HepG2 (cell line): Measurements from ENCODE around the gene SPPL3. TPM values are rescaled to one million over a fixed set of nuclear protein-coding genes. Genes with fewer than 3 reads are reported as not detected.

ENCODE experiments used
- ATAC-seq: fragments of 200-7000 bp; cut with Tn5 transposase; 3 replicates; pipeline ENCODE4 v1.9.1; 2020; ENCODE audit warnings: mild to moderate bottlenecking, moderate library complexity
- BruUV-seq: library from RNA; stranded (reverse); fragments of 400-500 nt; replicated peaks from 2 replicates; lab custom pipeline; 2021; lab: Mats Ljungman, UMichigan
- CTCF ChIA-PET: fragments of 300-600 bp; formaldehyde crosslinking; extraction: SDS; loops from one replicate; lab custom pipeline; 2021; ENCODE audit warnings: low total read pairs, inconsistent platforms, low intra/inter-chr PET ratio; lab: Yijun Ruan, JAX
- POLR2A ChIA-PET: fragments of 350-600 bp; sonication (Branson Sonifier 250); formaldehyde crosslinking; loops from one replicate; lab custom pipeline; 2020; ENCODE audit warnings: antibody characterized with exemption, inconsistent platforms; lab: Yijun Ruan, JAX
- DNase-seq: peaks from one replicate; pipeline ENCODE4 v3.0.0-alpha.2; 2015; ENCODE audit warnings: low spot score
- FAIRE-seq: peaks from 3 replicates; lab custom pipeline; 2011; peaks lifted over from hg19 to GRCh38; lab: Jason Lieb, UNC
- H2AFZ ChIP-seq: one replicate; pipeline ENCODE4 v1.6.1; 2011; ENCODE audit warnings: low read length, inconsistent platforms
- H3K27ac ChIP-seq: fragments of 300-600 bp; 3 replicates; pipeline ENCODE4 v1.8.0; 2011; ENCODE audit warnings: mixed run types, mild to moderate bottlenecking, mixed read lengths, low read length, inconsistent platforms; ENCODE audit not compliant: insufficient read depth; ENCODE audit errors: extremely low read length
- H3K27me3 ChIP-seq, 2 experiments: fragments of 200-600 bp in 1 of 2; 2 replicates in 1 of 2; 3 replicates in 1 of 2; pipeline versions ENCODE4 v1.6.0 to v1.8.0; 2011; ENCODE audit warnings: low read length in 2 of 2, mild to moderate bottlenecking in 2 of 2, moderate library complexity in 2 of 2, inconsistent platforms in 1 of 2; ENCODE audit not compliant: insufficient read depth in 2 of 2, control insufficient read depth in 1 of 2
- H3K36me3 ChIP-seq, 2 experiments: fragments of 200-600 bp in 1 of 2; replicated peaks in 1 of 2; 2 replicates in 1 of 2; 3 replicates in 1 of 2; pipeline versions ENCODE4 v1.5.1 to v1.8.0; 2011; ENCODE audit warnings: low read length in 2 of 2, inconsistent platforms in 1 of 2; ENCODE audit not compliant: insufficient read depth in 2 of 2, control insufficient read depth in 1 of 2
- H3K4me1 ChIP-seq: 2 replicates; pipeline ENCODE4 v1.5.1; 2012; ENCODE audit warnings: low read length, inconsistent platforms; ENCODE audit not compliant: insufficient read depth
- H3K4me2 ChIP-seq: 2 replicates; pipeline ENCODE4 v1.6.0; 2011; ENCODE audit warnings: low read depth, low read length, inconsistent platforms
- H3K4me3 ChIP-seq, 3 experiments: fragments of 200-600 bp in 1 of 3; sonication (generic), shearing (Covaris generic) in 1 of 3; replicated peaks in 1 of 3; 2 replicates each; pipeline ENCODE4 v1.5.1; 2011 to 2016; ENCODE audit warnings: low read length in 3 of 3, inconsistent platforms in 2 of 3, low read depth in 2 of 3, mild to moderate bottlenecking in 2 of 3, control low read depth in 1 of 3, mixed read lengths in 1 of 3; ENCODE audit not compliant: insufficient read depth in 1 of 3
- H3K79me2 ChIP-seq: one replicate; pipeline ENCODE4 v1.6.1; 2011; ENCODE audit warnings: low read length, inconsistent platforms; ENCODE audit not compliant: insufficient read depth
- H3K9ac ChIP-seq: 2 replicates; pipeline ENCODE4 v1.6.0; 2011; ENCODE audit warnings: mild to moderate bottlenecking, low read depth, low read length, inconsistent platforms; ENCODE audit not compliant: insufficient read depth
- H3K9me3 ChIP-seq: 2 replicates; pipeline ENCODE4 v1.5.1; 2012; ENCODE audit warnings: mild to moderate bottlenecking, low read length
- H4K20me1 ChIP-seq: 2 replicates; pipeline ENCODE4 v1.6.0; 2011; ENCODE audit warnings: inconsistent platforms, mild to moderate bottlenecking, low read length, moderate library complexity; ENCODE audit not compliant: insufficient read depth
- AKAP8 ChIP-seq: sonication (generic); formaldehyde crosslinking; IDR thresholded peaks from 2 replicates; pipeline ENCODE4 v1.5.1; 2020; ENCODE audit warnings: mild to moderate bottlenecking, missing genetic modification reagents
- BRD4 ChIP-seq: sonication (generic); formaldehyde crosslinking; IDR thresholded peaks from 2 replicates; pipeline ENCODE4 v1.4.0; 2020; ENCODE audit warnings: missing genetic modification reagents
- CENPT ChIP-seq: sonication (generic); formaldehyde crosslinking; IDR thresholded peaks from 2 replicates; pipeline ENCODE4 v1.8.0; 2022; ENCODE audit warnings: low read depth, mild to moderate bottlenecking, moderate library complexity, missing genetic modification reagents
- IRX3 ChIP-seq: sonication (generic); formaldehyde crosslinking; IDR thresholded peaks from 2 replicates; pipeline ENCODE4 v1.8.1; 2023; ENCODE audit warnings: mild to moderate bottlenecking, low read depth, missing genetic modification reagents, borderline replicate concordance
- KDM4B ChIP-seq: sonication (generic); formaldehyde crosslinking; IDR thresholded peaks from 2 replicates; pipeline ENCODE4 v1.4.0; 2020; ENCODE audit warnings: missing genetic modification reagents
- MAFK ChIP-seq, 2 experiments: IDR thresholded peaks in 1 of 2; conservative IDR thresholded peaks in 1 of 2; 2 replicates each; pipeline ENCODE4 v1.6.1; 2011; ENCODE audit warnings: improper control_type of control experiment in 2 of 2, low read length in 2 of 2
- MIER2 ChIP-seq: IDR thresholded peaks from 2 replicates; pipeline ENCODE4 v1.6.1; 2016; ENCODE audit warnings: missing biosample characterization, missing genetic modification reagents
- NFE2L2 ChIP-seq: fragments of 150-350 bp; IDR thresholded peaks from 2 replicates; pipeline ENCODE4 v1.6.1; 2014; ENCODE audit warnings: low read length
- SOX13 ChIP-seq, 3 experiments: fragments of 450-650 bp in 1 of 3; sonication (generic) in 1 of 3; formaldehyde crosslinking in 1 of 3; IDR thresholded peaks in 2 of 3; conservative IDR thresholded peaks in 1 of 3; 2 replicates each; pipeline versions ENCODE4 v1.5.0 to v1.6.1; 2016 to 2020; ENCODE audit warnings: antibody characterized with exemption in 1 of 3, mild to moderate bottlenecking in 1 of 3, missing compliant biosample characterization in 1 of 3, missing genetic modification reagents in 1 of 3, moderate library complexity in 1 of 3
- SRSF1 ChIP-seq: fragments of 200-400 bp; formaldehyde crosslinking; optimal IDR thresholded peaks from 2 replicates; pipeline ENCODE3; 2017; ENCODE audit warnings: mild to moderate bottlenecking, low read depth, low read length, moderate library complexity
- TERF1 ChIP-seq: sonication (generic); formaldehyde crosslinking; IDR thresholded peaks from 2 replicates; pipeline ENCODE4 v1.8.0; 2022; ENCODE audit warnings: mild to moderate bottlenecking, missing genetic modification reagents, moderate library complexity
- ZKSCAN5 ChIP-seq: sonication (generic); formaldehyde crosslinking; IDR thresholded peaks from 2 replicates; pipeline ENCODE4 v1.5.1; 2020; ENCODE audit warnings: mild to moderate bottlenecking, missing genetic modification reagents
- ZNF773 ChIP-seq: sonication (generic); formaldehyde crosslinking; IDR thresholded peaks from 2 replicates; pipeline ENCODE4 v1.4.0; 2020; ENCODE audit warnings: missing genetic modification reagents, borderline replicate concordance
- WGBS: methylation state at CpG from one replicate; pipeline ENCODE4 v1.1.6; 2017; ENCODE audit warnings: low lambda C conversion rate; 5-methylcytosine and 5-hydroxymethylcytosine counted together
- in situ Hi-C: cut with HindIII; loops from 2 replicates; pipeline ENCODE4 v1.10.0; 2017; ENCODE audit warnings: low pct_unique_long_range_greater_than_20kb; ENCODE audit not compliant: extremely low pct_ligation_motif_present
- intact Hi-C: fragments of 100-400 bp; cut with micrococcal nuclease; formaldehyde crosslinking; loops from one replicate; pipeline ENCODE4 v1.10.0; 2022; ENCODE audit not compliant: unreplicated experiment
- polyA plus RNA-seq, 8 experiments: library from polyadenylated mRNA; depleted of rRNA in 3 of 8; stranded (reverse) in 7 of 8; unstranded in 1 of 8; fragments of >200 nt; fragmentation: Illumina TruSeq in 4 of 8; extraction: Trizol in 4 of 8; gene quantifications; 2 replicates each; pipeline versions ENCODE4 v1.2.1 to v1.2.3, GENCODE V29; 2011 to 2016; ENCODE audit warnings: low read depth in 4 of 8, missing spikeins in 1 of 8, mixed read lengths in 1 of 8; ENCODE audit not compliant: insufficient read depth in 1 of 8
- total RNA-seq, 5 experiments: library from RNA; depleted of rRNA; stranded (reverse); fragments of >200 nt; fragmentation: Illumina TruSeq; extraction: Trizol; gene quantifications; 2 replicates each; pipeline ENCODE4 v1.2.3, GENCODE V29; 2016; ENCODE audit warnings: low read depth in 1 of 5

Gene SPPL3
- total and polyA plus RNA-seq, 2 of the 13 experiments (the other 11 are each of a cell fraction or from before 2014, with no cell fraction given): 8.9 to 9.1 TPM

GRCh38 chr12:120814903-120815429 lies 89.2 kb downstream of the SPPL3 start:
- H4K20me1 ChIP-seq: peaks cover 5% of the 10 kb centered on the region
- ChIA-PET POLR2A (no interaction called here), CTCF (no interaction called here)
- no peaks in the 10 kb centered on the region for H3K4me1 ChIP-seq
- no peak for DNase-seq
- H3K27me3 ChIP-seq: no peaks in the 10 kb centered on the region
- no peaks in the 10 kb centered on the region for H3K9me3 ChIP-seq
- no TSS peak for BruUV-seq
- no peak for TF ChIP-seq KDM4B (CRISPR knock-in tag)
- no peak for TF ChIP-seq MAFK (conservative IDR thresholded peaks at IDR 0.05 in 1 of 2, IDR thresholded peaks at IDR 0.05 in 1 of 2; ENCODE audit: low read length in 2 of 2)
- no peak for TF ChIP-seq ZNF773
- no peak for TF ChIP-seq NFE2L2
- TF ChIP-seq AKAP8 (CRISPR knock-in tag): no peak
- TF ChIP-seq MIER2: no peak
- TF ChIP-seq SRSF1: no peak
- no peak for TF ChIP-seq BRD4 (CRISPR knock-in tag)
- TF ChIP-seq SOX13 (IDR thresholded peaks at IDR 0.05): no peak
- no peak for TF ChIP-seq SOX13 (CRISPR knock-in tag; conservative IDR thresholded peaks at IDR 0.05 in 1 of 2, IDR thresholded peaks at IDR 0.05 in 1 of 2)
- no peak for TF ChIP-seq TERF1
- no peak for TF ChIP-seq IRX3 (CRISPR knock-in tag)
- no peak for TF ChIP-seq CENPT
- TF ChIP-seq ZKSCAN5 (CRISPR knock-in tag): no peak
- peaks cover 9% of the 10 kb centered on the region for H3K79me2 ChIP-seq
- peaks cover 0 to 7% of the 10 kb centered on the region in 2 experiments; a peak in 1 of 5 replicates for H3K36me3 ChIP-seq
- no peak overlapping the region for H3K27ac ChIP-seq
- H2AFZ ChIP-seq: no peak overlapping the region
- no peak overlapping the region for H3K4me2 ChIP-seq
- no peak for FAIRE-seq
- WGBS: 100% methylated on average over 1 of the region's 1 CpG
- no peak overlapping the region for H3K9ac ChIP-seq
- intact Hi-C loops (no loop called here), in situ Hi-C loops (no loop called here)
- ATAC-seq: no peak
- H3K4me3 ChIP-seq: no peak overlapping the region
